Neutrophil (primary cell): ENCODE data around the gene BIK.
A peak's percentile ranks its signal among the peaks of the same experiment; 100 is the strongest.

Experiments used
- H3K27ac ChIP-seq: fragments of 200-600 bp; sonication (generic); 2 replicates; pipeline ENCODE4 v1.5.1; 2016; ENCODE audit warnings: mild to moderate bottlenecking, moderate library complexity
- H3K27me3 ChIP-seq: fragments of 200-600 bp; sonication (generic); 2 replicates; pipeline ENCODE4 v1.6.0; 2016; ENCODE audit warnings: mild to moderate bottlenecking
- H3K36me3 ChIP-seq: fragments of 200-600 bp; sonication (generic); 2 replicates; pipeline ENCODE4 v1.5.1; 2017
- H3K4me1 ChIP-seq, 2 experiments: fragments of 200-600 bp in 1 of 2; sonication (generic) in 1 of 2; 1 replicate in 1 of 2; 2 replicates in 1 of 2; pipeline versions ENCODE4 v1.5.1 to v1.6.1; 2013 to 2016; ENCODE audit warnings: low read depth in 1 of 2, low read length in 1 of 2, mild to moderate bottlenecking in 1 of 2, moderate library complexity in 1 of 2; ENCODE audit not compliant: control insufficient read depth in 1 of 2, insufficient read depth in 1 of 2
- H3K4me3 ChIP-seq, 2 experiments: fragments of 200-600 bp in 1 of 2; sonication (generic) in 1 of 2; 1 replicate in 1 of 2; 2 replicates in 1 of 2; pipeline ENCODE4 v1.5.1; 2013 to 2016; ENCODE audit warnings: low read depth in 1 of 2, low read length in 1 of 2, mild to moderate bottlenecking in 1 of 2, moderate library complexity in 1 of 2
- H3K9me3 ChIP-seq: fragments of 200-600 bp; sonication (generic); 2 replicates; pipeline ENCODE4 v1.5.1; 2016
- TF ChIP-seq, protein P1 (sequence below): fragments of 200-600 bp; sonication (generic); IDR thresholded peaks from 2 replicates; pipeline ENCODE4 v1.5.1; 2016; ENCODE audit warnings: antibody characterized with exemption

The BIK gene

DNA sequence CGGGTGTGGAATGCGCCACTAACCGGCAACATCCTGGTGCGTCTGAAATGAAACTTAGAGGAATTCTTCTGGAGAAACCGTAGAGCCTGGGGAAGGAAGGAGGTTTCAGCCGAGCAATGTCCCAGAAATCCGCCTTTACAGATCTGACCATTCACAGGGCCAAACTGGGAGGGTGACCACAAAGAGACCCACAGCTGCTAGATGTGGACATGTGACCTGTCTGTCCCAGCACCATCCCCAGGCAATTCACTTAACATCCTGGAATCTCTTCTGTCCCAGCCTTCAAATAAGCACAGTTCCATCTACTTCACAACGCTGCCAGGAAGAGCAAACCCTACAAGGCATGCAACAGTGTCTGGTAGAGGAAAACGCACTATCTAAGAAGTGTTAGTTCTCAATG lies 22.9 kb downstream of the BIK start:
- Histone ChIP-seq H3K36me3 (peaks cover 25% of the 10 kb centered on the region), H3K9me3 (no peaks in the 10 kb centered on the region), H3K4me1 (peaks cover 32 to 41% of the 10 kb centered on the region in 2 experiments), H3K27ac (no peak overlapping the region), H3K4me3 (no peak overlapping the region), H3K27me3 (no peaks in the 10 kb centered on the region)
- TF ChIP-seq, protein P1, sequence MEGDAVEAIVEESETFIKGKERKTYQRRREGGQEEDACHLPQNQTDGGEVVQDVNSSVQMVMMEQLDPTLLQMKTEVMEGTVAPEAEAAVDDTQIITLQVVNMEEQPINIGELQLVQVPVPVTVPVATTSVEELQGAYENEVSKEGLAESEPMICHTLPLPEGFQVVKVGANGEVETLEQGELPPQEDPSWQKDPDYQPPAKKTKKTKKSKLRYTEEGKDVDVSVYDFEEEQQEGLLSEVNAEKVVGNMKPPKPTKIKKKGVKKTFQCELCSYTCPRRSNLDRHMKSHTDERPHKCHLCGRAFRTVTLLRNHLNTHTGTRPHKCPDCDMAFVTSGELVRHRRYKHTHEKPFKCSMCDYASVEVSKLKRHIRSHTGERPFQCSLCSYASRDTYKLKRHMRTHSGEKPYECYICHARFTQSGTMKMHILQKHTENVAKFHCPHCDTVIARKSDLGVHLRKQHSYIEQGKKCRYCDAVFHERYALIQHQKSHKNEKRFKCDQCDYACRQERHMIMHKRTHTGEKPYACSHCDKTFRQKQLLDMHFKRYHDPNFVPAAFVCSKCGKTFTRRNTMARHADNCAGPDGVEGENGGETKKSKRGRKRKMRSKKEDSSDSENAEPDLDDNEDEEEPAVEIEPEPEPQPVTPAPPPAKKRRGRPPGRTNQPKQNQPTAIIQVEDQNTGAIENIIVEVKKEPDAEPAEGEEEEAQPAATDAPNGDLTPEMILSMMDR: no peak

DNA sequence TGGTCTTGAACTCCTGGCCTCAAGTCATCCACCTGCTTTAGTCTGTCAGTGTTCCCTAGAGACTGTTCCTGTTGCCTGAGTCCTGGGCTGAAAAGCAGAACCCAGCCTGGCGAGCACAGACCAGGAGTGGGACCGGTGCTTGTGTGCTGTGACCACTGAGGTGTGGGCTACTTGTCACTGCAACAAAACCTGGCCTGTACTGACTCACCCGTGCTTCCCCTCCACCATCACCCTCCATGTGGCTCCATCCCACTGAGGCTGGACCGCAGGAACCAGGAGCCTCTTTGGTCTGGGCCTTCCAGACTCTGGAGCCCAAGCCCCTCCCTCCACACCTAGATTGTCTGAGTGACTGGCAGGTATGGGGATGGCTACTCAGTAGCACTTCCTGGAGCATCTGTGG lies 24.0 kb downstream of the BIK start:
- TF ChIP-seq, protein P1: no peak
- Histone ChIP-seq H3K4me3 (no peak overlapping the region), H3K4me1 (peaks cover 24 to 34% of the 10 kb centered on the region in 2 experiments), H3K36me3 (peaks cover 25% of the 10 kb centered on the region), H3K27ac (no peak overlapping the region), H3K9me3 (no peaks in the 10 kb centered on the region), H3K27me3 (no peaks in the 10 kb centered on the region)

DNA sequence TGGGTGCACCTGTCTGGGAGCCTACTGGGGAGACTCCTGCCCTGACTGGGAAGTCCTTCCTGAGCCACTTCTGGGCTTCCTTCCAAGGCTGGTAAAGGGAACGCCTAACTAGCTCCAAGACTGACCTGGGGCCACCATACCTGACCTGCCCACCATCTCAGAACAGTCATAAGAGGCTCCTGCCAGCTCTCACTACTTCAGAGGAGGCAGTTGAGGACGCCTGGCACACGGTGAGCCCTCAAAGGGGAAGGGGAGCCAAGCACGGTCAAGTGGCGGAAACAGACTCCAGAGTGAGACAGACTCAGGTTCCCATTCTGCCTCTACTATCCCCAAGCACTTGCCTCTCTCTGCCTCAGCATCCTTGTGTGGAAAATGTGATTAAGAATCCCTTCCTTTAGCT lies 25.0 kb downstream of the BIK start:
- TF ChIP-seq, protein P1: no peak
- H3K27ac ChIP-seq: peak overlapping the region; percentile 81
- peaks cover 24 to 29% of the 10 kb centered on the region in 2 experiments for H3K4me1 ChIP-seq
- H3K9me3 ChIP-seq: no peaks in the 10 kb centered on the region
- no peak overlapping the region for H3K4me3 ChIP-seq
- no peaks in the 10 kb centered on the region for H3K27me3 ChIP-seq
- peaks cover 24% of the 10 kb centered on the region for H3K36me3 ChIP-seq

DNA sequence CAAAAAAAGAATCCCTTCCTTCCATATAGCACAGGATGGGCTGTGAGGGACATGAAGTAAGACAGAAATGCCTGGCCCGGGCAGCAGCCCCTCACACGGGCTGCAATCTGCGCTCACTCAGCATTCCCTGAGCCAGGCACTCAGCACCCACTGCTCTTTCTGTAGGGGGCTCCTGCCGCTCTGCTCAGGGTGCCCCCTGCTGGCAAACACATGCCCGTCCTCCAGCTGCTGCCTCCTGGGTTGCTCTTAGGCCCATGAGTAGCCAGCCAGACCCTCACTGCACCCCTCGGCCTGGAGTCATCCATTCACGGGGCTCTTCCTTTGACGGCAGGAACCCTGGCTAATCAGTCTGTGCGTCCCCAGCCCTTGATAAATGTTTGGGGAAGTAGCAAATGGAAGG lies 25.7 kb downstream of the BIK start:
- TF ChIP-seq, protein P1: peak; percentile 55
- peaks cover 24 to 29% of the 10 kb centered on the region in 2 experiments for H3K4me1 ChIP-seq
- peaks cover 17% of the 10 kb centered on the region for H3K36me3 ChIP-seq
- peak overlapping the region in 1 of 2 experiments; percentile 4 for H3K4me3 ChIP-seq
- H3K27ac ChIP-seq: peak overlapping the region; percentile 81
- H3K27me3 ChIP-seq: no peaks in the 10 kb centered on the region
- no peaks in the 10 kb centered on the region for H3K9me3 ChIP-seq

DNA sequence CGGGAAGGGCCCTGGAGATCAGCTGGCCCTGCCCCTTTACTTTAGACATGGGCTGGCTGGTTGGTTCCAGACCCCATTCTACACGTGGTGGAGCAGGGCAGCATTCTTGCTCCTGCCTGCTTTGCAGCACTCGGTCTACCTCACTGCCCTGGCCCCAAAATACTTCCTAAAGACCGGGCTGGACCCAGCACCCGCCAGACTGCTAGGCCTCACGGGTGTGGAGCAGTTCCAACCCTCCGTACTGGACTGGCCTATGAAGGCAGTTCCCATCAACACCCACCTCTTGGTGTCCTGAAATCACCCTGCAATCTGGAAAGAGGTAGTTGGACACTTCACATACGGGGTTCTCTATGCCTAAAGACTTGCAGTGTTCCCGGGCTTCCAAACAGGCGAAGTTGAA lies 26.3 kb downstream of the BIK start:
- peak overlapping the region in 1 of 2 experiments; percentile 4 for H3K4me3 ChIP-seq
- H3K27me3 ChIP-seq: no peaks in the 10 kb centered on the region
- H3K9me3 ChIP-seq: no peaks in the 10 kb centered on the region
- TF ChIP-seq, protein P1: no peak
- peaks cover 24 to 32% of the 10 kb centered on the region in 2 experiments for H3K4me1 ChIP-seq
- H3K36me3 ChIP-seq: peaks cover 11% of the 10 kb centered on the region
- H3K27ac ChIP-seq: peak overlapping the region; percentile 81
